WI38 (cell line): ENCODE data around the gene PDE1A.

Source experiments
- H3K4me3 ChIP-seq: 2 replicates; pipeline ENCODE4 v1.5.1; 2011; ENCODE audit warnings: low read depth, mild to moderate bottlenecking, control low read depth, low read length
- CTCF ChIP-seq: IDR thresholded peaks from 2 replicates; pipeline ENCODE4 v1.5.1; 2012; ENCODE audit warnings: low read depth, mild to moderate bottlenecking, control low read depth, low read length

The PDE1A gene

GRCh38 chr2:182181381-182181780 lies 245.5 kb downstream of the PDE1A start:
- H3K4me3 ChIP-seq, result no peak overlapping the region
- no peak for TF ChIP-seq CTCF

- no peak for TF ChIP-seq CTCF
- H3K4me3 ChIP-seq, result no peak overlapping the region
Measured at GRCh38 chr2:182179176-182179575, 247.7 kb downstream of the PDE1A start.

GRCh38 chr2:182173944-182174622 lies 252.8 kb downstream of the PDE1A start:
- TF ChIP-seq CTCF, result no peak
- H3K4me3 ChIP-seq, result no peak overlapping the region

GRCh38 chr2:182170341-182170740 lies 256.5 kb downstream of the PDE1A start:
- TF ChIP-seq CTCF, result no peak
- H3K4me3 ChIP-seq, result no peak overlapping the region

- H3K4me3 ChIP-seq, result no peak overlapping the region
- TF ChIP-seq CTCF, result no peak
Measured at GRCh38 chr2:182167882-182168281, 259.0 kb downstream of the PDE1A start.

GRCh38 chr2:182166841-182167240 lies 260.0 kb downstream of the PDE1A start:
- TF ChIP-seq CTCF, result no peak
- H3K4me3 ChIP-seq, result no peak overlapping the region

- TF ChIP-seq CTCF, result no peak
- H3K4me3 ChIP-seq, result no peak overlapping the region
Measured at GRCh38 chr2:182166406-182166805, 260.4 kb downstream of the PDE1A start.
